HG03378 (cell line): ENCODE results near the gene PFKL.

Source experiments
- ATAC-seq: cut with Tn5 transposase; IDR thresholded peaks from one replicate; pipeline ENCODE4 v1.9.1; 2021; ENCODE audit warnings: mild to moderate bottlenecking, moderate library complexity; ENCODE audit not compliant: unreplicated experiment

The PFKL gene

GRCh38 chr21:44325386-44326271, 25.8 kb downstream of the PFKL start:
- ATAC-seq = no peak

- ATAC-seq = no peak
Measured at GRCh38 chr21:44326272-44326647, 26.4 kb downstream of the PFKL start.

GRCh38 chr21:44326716-44327602, 27.1 kb downstream of the PFKL start:
- no peak for ATAC-seq

- no peak for ATAC-seq
Measured at GRCh38 chr21:44327603-44327974, 27.7 kb downstream of the PFKL start.

GRCh38 chr21:44328242-44328895, 28.5 kb downstream of the PFKL start:
- ATAC-seq = no peak

- no peak for ATAC-seq
Measured at GRCh38 chr21:44329086-44329889, 29.4 kb downstream of the PFKL start.

GRCh38 chr21:44329971-44330681, 30.3 kb downstream of the PFKL start:
- ATAC-seq = no peak

- ATAC-seq = no peak
Measured at GRCh38 chr21:44330698-44331097, 30.8 kb downstream of the PFKL start.

- ATAC-seq = no peak
Measured at GRCh38 chr21:44331209-44331608, 31.4 kb downstream of the PFKL start.

GRCh38 chr21:44331650-44332307, 31.9 kb downstream of the PFKL start:
- no peak for ATAC-seq

GRCh38 chr21:44332383-44332782, 32.5 kb downstream of the PFKL start:
- no peak for ATAC-seq

- no peak for ATAC-seq
Measured at GRCh38 chr21:44332965-44333364, 33.1 kb downstream of the PFKL start.

- ATAC-seq = no peak
Measured at GRCh38 chr21:44333509-44334328, 33.9 kb downstream of the PFKL start.

GRCh38 chr21:44334329-44335030, 34.6 kb downstream of the PFKL start:
- ATAC-seq = no peak

- no peak for ATAC-seq
Measured at GRCh38 chr21:44335266-44336059, 35.6 kb downstream of the PFKL start.

GRCh38 chr21:44337449-44337848, 37.6 kb downstream of the PFKL start:
- ATAC-seq = no peak
